ENCODE results near the gene ERVK3-1. TPM values are rescaled to one million over a fixed set of nuclear protein-coding genes. Genes with fewer than 3 reads are reported as not detected.
A peak's percentile ranks its signal among the peaks of the same experiment; 100 is the strongest.

ERVK3-1 gene
- total RNA-seq, 1 experiment from 2014 or later: 26.0 TPM

DNA sequence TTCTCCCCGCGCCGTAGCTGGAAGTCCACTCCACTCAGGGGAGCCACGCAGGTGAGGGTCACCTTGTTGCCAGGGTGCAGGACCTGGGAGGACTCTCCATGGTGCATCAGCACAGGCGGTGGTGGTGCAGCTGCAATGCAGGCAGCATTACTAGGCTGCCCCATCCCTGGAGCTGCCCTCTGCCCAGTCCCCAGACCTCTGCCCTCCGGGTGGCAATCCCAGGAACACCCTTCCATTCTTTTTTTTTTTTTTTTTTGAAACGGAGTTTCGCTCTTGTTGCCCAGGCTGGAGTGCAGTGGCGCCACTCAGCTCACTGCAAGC lies 46.3 kb downstream of the ERVK3-1 start:
- Histone ChIP-seq H3K4me3 (no peak overlapping the region), H3K27me3 (no peaks in the 10 kb centered on the region), H3K9me3 (no peaks in the 10 kb centered on the region), H3K36me3 (peaks cover 9% of the 10 kb centered on the region)
- DNase-seq: no peak

DNA sequence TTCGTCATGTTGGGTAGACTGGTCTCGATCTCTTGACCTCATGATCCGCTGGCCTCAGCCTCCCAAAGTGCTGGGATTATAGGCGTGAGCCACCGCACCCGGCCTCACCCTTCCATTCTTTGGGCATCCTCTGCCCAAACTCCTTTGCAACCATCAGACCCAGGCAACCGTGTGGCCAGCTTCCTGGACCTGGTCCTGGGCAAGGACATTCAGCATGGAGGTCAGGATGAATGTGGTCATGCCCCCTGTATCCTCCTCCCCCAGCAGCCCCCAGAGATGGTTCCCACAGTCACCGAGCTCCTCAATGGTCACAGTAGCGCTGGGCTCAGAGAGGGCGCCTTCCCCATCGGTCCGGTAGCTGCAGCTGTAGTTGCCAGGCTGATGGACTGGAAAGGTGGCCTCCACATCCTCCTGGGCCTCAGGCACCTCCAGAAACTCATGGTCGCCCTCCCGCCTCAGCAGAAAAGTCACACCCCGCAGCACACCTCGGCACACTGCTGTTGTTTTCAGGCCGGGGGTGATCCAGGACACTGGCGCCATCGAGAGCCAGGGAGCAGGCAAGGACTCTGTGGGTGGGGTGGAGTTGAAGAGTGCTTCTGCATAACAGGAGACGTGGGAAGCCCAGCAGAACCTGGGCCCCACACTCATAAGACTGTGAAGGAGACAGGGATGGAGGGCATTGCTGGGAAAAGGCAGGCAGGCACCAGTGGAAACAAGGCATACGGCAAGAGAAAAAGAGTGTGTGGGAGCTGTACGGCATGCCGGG lies 47.0 kb downstream of the ERVK3-1 start:
- no peaks in the 10 kb centered on the region for H3K27me3 ChIP-seq
- no peak overlapping the region for H3K4me3 ChIP-seq
- no peaks in the 10 kb centered on the region for H3K9me3 ChIP-seq
- DNase-seq: no peak
- H3K36me3 ChIP-seq: peaks cover 9% of the 10 kb centered on the region

DNA sequence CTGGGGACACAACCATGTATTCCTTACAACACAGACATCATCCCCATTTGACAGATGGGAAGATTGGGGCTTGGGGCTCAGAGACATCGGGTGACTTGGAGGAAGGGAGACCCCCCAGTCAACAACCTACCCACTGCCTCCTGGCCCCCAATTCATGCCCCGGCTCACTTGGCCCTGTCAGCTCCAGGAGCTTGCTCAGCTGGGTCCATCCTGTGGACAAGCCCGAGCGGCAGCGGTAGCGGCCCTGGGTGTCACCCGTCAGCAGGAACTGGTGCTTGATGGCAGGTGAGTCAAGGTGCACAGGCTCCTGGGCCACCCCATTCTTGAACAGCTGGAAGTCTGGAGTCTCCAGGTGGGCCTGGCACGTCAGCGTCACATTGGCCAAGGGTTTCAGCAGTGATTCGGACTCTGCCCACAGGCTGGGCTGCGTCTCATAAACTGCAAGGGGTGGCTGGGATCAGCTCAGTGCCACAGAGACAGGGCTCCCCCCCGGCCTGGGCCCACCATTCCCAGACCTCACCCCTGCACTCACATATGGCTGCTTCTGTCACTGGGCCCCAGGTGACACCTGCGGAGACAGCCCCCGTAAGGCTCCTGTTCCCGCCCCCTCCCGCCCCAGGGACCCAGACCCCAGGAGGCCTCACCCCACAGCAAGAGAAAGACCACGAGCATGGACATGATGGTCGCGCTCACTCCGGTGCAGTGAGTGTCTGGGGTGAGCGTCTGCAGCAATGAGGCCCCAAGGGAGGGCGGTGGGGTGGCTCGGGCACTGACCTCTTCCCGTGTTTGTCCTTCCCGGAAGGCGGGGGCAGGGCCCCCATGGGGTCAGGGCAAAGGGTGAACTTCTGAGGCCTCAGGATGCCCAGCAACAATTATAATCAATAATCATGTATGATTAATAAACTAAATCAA lies 47.8 kb downstream of the ERVK3-1 start, which contains the start of gene A1BG:
A1BG (minus strand) TSS at position 733 of the 912 bp plus-strand sequence; CDS start at position 678, 55 bp downstream.
- no peaks in the 10 kb centered on the region for H3K27me3 ChIP-seq
- no peaks in the 10 kb centered on the region for H3K9me3 ChIP-seq
- H3K36me3 ChIP-seq: peaks cover 9% of the 10 kb centered on the region
- H3K4me3 ChIP-seq: no peak within 1 kb of the TSS
- DNase-seq: no peak

DNA sequence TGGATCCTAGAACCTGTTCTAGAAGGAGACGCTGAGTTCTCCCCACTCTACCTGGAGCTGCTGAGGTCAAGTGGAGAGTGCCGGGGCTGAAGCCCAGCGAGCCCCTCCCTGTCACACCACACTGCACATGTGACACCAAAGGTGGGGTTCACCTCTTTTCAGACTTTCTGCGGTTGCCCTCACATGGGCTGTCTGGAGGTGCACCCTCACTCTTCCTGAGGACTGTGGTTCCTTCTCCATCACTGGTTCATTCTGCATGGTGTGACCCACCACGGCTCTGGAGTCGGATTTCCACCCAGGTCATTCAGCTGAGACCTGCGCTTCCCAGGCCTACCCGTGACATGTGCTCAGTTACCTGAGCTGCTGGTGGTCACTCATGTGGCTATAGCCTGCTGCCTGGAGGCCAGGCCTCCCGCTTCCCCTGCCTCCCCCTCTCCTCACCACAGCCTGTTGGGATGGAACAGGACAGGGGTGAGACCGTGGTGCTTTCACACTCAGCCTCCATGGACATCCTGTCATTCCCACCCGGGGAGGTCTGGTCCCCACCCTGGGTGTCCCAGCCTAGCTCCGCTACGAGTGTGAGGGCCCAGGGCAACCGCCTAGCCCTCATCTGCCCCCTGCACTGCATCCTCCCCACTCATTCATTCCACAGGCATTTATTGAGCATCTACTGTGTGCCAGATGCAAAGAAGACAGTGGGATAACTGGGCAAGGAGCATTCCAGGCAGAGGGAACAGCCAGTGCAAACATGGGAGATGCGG lies 48.7 kb downstream of the ERVK3-1 start:
- H3K4me3 ChIP-seq: no peak overlapping the region
- DNase-seq: no peak
- no peaks in the 10 kb centered on the region for H3K9me3 ChIP-seq
- H3K36me3 ChIP-seq: peaks cover 9% of the 10 kb centered on the region
- no peaks in the 10 kb centered on the region for H3K27me3 ChIP-seq

DNA sequence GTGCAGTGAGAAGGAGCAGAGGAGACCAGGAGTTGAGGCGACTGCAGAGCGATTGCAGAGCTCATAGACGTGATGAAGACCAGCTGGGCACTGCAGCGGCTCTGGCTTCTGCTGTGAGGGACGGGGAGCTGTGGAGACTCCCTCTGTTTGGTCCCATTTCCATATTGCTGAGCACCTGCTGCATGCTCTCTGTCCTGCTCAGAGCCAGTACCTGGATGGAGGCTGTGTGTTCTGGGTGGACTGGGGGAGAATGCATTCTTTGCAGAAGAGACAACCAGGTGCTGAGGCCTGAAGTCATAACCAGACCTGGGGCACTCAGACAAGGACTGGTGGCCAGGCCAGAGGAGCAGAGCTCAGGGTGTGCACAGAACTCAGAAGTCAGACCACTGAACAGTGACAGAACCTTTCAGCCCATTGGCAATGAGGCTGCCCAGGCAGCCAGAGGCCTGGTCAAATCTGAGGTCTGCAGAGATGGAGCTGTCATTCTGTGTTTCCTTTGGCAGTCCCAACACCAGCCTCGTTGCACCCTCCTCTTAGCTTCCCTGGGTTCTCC lies 49.4 kb downstream of the ERVK3-1 start:
- H3K4me3 ChIP-seq: no peak overlapping the region
- H3K27me3 ChIP-seq: no peaks in the 10 kb centered on the region
- no peaks in the 10 kb centered on the region for H3K9me3 ChIP-seq
- peaks cover 9% of the 10 kb centered on the region for H3K36me3 ChIP-seq
- no peak for DNase-seq

DNA sequence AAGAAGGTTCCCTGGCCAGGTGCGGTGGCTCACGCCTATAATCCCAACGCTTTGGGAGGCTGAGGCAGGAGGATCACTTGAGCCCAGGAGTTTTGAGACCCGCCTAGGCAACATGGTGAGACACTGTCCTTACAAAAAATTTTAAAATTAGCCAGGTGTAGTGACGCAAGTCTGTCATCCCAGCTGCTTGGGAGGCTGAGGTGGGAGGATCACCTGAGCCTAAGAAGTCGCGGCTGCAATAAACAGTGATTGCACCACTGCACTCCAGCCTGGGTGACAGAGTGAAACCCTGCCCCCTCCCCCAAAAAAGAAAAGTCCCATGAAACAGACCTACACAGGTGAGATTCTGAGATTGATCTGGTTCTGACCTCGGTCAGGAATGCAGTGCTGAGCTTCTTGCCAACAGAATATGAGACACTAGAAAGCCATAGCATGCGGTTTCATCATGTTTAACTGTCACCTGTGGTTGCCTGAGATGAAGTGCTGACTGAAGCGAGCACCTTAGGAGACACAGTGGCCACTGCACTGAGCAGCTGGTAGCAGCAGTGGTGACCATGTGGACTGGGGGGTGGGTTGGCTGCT lies 50.1 kb downstream of the ERVK3-1 start:
- Histone ChIP-seq H3K4me3 (no peak overlapping the region), H3K36me3 (peaks cover 6% of the 10 kb centered on the region), H3K9me3 (no peaks in the 10 kb centered on the region), H3K27me3 (no peaks in the 10 kb centered on the region)
- DNase-seq: no peak

DNA sequence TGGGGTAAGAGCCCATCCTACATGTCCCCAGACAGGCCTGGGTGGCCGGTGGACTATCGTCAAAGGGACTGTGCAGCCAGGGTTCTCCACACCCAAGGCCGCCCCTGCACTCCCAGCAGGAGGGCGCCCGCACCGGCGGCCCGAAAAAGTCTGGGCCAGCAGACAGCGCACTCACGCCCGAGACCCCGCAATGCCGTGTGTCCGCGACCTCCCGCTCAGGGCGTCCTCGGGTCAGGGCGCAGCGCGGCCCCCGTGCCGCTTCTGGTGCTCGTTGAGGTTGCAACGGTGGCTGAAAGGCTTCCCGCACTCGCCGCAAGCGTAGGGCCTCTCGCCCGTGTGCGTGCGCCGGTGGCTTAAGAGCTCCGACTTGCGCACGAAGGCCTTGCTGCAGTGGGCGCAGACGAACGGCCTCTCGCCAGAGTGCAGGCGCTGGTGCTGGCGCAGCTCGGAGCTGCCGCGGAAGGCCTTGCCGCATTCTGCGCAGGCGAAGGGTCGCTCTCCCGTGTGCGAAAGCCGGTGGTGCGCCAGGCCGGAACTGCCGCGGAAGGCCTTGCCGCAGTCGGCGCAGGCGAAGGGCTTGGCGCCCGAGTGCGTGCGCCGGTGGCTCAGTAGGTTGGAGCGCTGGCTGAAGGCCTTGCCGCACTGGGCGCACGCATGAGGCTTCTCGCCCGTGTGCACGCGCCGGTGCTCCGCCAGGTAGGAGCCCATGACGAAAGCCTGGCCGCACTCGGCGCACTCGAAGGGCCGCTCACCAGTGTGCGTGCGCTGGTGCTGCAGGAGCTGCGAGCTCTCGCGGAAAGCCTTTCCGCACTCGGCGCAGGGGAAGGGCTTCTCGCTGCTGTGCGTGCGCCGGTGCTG lies 51.0 kb downstream of the ERVK3-1 start:
- DNase-seq: no peak
- Histone ChIP-seq H3K4me3 (no peak overlapping the region), H3K36me3 (peaks cover 4% of the 10 kb centered on the region), H3K9me3 (no peaks in the 10 kb centered on the region), H3K27me3 (no peaks in the 10 kb centered on the region)

DNA sequence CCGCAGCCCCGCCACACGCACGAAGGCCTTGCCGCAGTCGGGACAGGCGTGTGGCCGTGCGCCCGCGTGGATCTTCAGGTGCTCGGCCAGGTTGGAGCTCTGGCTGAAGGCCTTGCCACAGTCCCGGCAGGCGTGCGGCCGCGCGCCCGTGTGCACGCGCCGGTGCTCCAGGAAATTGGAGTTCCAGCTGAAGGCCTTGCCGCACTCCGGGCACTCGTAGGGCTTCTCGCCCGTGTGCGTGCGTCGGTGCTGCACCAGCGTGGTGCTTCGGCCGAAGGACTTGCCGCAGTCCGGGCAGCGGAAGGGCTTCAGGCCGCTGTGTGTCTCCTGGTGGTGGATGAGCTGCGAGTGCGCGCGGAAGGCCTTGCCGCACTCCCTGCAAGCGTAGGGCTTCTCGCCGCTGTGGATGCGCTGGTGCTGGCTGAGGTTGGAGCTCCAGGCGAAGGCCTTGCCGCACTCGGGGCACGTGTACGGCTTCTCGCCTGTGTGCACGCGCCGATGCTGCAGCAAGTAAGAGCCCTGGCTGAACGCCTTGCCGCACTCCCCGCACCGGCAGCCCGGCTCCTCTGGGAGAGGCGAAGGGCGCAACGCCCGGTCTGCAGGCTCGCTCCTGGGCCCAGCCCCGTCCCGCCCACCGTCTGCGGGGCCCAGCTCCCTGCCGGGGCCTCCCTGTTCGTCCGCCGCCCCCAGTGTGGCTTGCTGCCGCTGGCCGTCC lies 51.7 kb downstream of the ERVK3-1 start:
- H3K36me3 ChIP-seq: peaks cover 6% of the 10 kb centered on the region
- no peak for DNase-seq
- no peaks in the 10 kb centered on the region for H3K27me3 ChIP-seq
- no peaks in the 10 kb centered on the region for H3K9me3 ChIP-seq
- H3K4me3 ChIP-seq: no peak overlapping the region

DNA sequence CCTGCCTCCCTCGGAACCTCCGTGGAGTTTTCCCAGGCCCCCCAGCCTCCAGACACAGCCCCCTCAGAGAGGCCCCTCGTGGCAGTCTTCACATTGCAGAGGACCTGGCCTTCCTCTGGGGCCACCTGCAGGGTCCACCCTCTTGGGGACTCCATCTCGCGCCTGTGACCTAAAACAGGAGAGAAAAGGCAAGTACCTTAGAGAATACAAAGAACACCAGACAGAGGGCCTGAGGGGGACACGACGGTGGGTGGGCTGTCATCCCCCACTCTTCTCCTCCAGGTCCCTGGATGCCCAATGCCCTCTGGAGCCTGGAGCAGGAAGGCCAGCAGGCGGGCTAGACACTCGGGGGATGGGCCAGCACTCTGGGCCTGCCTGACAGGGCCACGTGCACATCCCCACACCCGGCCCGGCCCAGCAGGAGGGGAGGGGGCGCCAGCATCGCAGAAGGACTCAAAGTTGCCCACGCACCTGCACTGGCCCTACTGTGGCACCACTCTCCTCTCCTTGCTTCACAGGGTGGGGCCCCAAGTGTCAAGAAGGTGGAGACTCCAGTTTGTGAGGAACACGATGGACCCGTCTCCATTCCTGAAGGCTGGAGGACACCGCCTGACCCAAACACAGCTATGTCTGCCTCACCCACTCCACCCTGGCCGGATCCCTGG lies 52.4 kb downstream of the ERVK3-1 start:
- DNase-seq: no peak
- Histone ChIP-seq H3K4me3 (no peak overlapping the region), H3K9me3 (no peaks in the 10 kb centered on the region), H3K27me3 (no peaks in the 10 kb centered on the region), H3K36me3 (peaks cover 6% of the 10 kb centered on the region)

DNA sequence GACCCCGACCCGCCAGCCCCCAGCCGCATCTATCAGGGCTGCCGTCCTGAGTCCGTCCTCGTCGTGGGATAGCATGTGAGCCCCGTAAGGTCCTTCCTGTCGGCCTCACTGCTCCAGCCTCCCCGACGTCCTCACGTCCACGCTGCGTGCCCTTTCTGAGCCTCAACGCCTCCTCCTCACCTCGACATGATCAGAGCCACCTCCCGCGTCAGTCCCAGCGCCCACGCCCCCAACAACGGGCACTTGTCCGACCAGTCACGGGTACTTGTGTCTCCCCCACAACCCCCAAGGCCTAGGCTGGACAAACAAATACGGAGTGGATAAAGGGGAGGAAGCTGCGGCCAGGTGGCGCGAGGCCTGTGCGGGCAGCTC lies 56.7 kb downstream of the ERVK3-1 start:
- Histone ChIP-seq H3K36me3 (peaks cover 3% of the 10 kb centered on the region; the same call in 1 of the 2 replicates), H3K4me3 (peak overlapping the region; percentile 95), H3K27me3 (no peaks in the 10 kb centered on the region), H3K9me3 (no peaks in the 10 kb centered on the region)
- peak; percentile 70 for DNase-seq

DNA sequence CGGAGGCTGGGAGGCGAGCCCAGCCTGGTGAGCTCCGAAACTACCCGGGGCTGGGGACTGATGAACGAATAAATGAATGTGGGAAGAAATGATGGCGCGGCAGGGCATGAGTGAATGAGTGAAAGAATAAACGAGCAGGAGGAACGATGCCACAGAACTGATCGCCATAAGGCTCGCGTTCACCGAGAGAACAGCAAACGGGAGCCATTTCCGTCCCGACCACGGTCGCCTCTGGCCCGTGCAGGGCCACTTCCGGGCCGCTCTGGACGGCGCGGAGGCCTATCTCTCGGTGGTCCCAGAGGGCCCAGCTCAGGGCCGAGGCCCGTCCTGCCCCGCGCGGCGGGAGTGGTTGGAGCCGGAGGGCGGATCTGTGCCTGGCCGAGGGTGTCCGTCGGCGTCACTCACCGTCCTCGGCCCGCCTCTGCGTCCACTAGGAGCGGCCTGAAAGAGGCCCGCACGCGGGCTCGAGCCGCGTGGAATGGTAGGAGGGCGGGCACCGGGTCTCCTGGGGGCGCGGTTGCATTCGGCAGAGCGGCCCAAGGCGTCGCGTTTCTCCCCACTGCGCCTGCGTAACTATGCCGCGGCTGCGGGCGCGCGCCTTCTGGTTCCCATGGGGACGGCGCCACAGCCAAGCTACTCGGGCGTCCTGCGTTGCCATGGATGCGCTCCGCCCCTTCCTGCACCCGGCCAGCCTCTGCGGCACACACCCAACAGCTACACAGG lies 57.3 kb downstream of the ERVK3-1 start, which contains the start of gene ZNF497:
ZNF497 (minus strand) TSS at position 480 of the 723 bp plus-strand sequence. CDS start 5,116 bp downstream, outside the sequence.
- peaks cover 3% of the 10 kb centered on the region; the same call in 1 of the 2 replicates for H3K36me3 ChIP-seq
- H3K27me3 ChIP-seq: no peaks in the 10 kb centered on the region
- peak within 1 kb of the TSS; percentile 95 for H3K4me3 ChIP-seq
- no peaks in the 10 kb centered on the region for H3K9me3 ChIP-seq
- DNase-seq: peak; percentile 97

DNA sequence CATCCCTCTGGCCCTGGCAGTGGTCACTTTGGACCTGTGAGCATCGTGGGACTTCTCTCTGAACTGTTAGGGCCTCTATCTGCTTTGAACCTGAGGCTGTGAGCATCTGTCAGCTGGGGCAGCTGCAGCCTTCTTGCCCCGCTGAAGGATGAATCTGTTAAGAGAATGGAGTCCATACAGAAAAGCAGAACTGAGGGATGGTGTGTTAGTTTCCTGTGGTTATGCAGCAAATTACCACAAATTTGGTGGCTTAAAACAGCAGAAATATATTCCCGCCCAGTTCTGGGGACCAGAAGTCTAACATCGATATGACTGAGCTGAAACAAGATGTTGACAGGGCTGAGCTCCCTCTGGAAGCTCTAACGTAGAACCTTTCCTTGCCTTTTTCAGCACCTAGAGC lies 59.0 kb downstream of the ERVK3-1 start:
- Histone ChIP-seq H3K27me3 (no peaks in the 10 kb centered on the region), H3K36me3 (peaks cover 3% of the 10 kb centered on the region; the same call in 1 of the 2 replicates), H3K9me3 (no peaks in the 10 kb centered on the region), H3K4me3 (no peak overlapping the region)
- no peak for DNase-seq
